ENCODE results near the gene PLSCR1. TPM values are rescaled to one million over a fixed set of nuclear protein-coding genes. Genes with fewer than 3 reads are reported as not detected.

PLSCR1 gene
- total and polyA plus RNA-seq, 9 of the 15 experiments (the other 6 are each of a cell fraction or from before 2014, with no cell fraction given): 40.6 to 122 (median 69.1) TPM

DNA sequence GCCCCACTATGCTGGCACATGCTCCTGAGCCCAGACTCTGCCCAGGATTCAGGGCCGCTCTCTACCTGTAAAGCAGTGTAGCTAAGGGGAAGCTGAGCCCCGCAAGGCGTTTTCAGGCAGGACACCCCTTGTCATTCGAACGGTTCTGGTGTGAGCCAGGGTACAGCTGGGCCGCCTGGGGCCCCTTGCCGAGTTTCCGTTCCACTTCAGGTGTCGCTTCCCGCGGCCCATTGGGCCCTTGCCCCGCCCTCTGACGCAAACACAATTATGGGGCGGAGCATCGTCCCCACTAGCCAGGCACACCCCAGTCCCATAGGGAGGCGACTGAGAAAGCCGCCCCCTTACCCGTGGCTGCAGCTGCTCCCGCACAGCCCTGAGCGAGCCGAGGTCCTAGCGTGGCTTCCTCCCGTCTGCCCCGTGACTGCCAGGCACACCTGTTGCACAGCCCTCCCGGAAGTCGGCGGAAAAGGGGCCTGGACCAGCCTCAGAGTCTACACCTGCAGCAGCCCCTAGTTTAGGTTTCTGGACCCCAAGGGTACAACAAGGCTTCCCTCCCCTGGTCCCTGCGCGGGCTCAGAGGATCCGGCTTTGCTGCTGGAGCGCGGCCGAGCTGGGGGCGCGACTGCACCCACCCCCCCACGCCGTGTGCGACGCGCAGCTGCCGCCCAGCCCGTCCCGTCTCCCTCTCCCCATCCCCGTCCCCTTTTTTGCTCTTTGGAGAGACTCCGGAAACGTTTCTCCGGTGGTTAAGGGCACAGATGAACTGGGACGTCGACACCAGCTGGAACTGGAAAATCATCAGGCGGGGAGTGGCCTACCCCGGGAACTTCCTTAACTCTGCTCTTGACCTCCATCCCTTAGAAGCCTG is 75.0 kb downstream of the PLSCR1 start, which contains the start of gene PLSCR2 (continued):
- TF ChIP-seq POLR2AphosphoS5 (IDR thresholded peaks at IDR 0.05; ENCODE audit: control insufficient read depth, insufficient read depth, low read depth, low read length) (no peak), SIX5 (IDR thresholded peaks at IDR 0.05; ENCODE audit: borderline replicate concordance in 1 of 2, insufficient read depth in 1 of 2, low read depth in 1 of 2, low read length in 2 of 2) (no peak), MTA3 (IDR thresholded peaks at IDR 0.05; ENCODE audit: borderline replicate concordance) (0 out of 2 replicates have a peak, but pooled peaks have one; percentile 48), GATAD2A (IDR thresholded peaks at IDR 0.05) (no peak), TSHZ1 (CRISPR knock-in tag; IDR thresholded peaks at IDR 0.05) (no peak), SREBF2 (CRISPR knock-in tag; IDR thresholded peaks at IDR 0.05) (no peak)
- TF ChIP-seq, protein P1, sequence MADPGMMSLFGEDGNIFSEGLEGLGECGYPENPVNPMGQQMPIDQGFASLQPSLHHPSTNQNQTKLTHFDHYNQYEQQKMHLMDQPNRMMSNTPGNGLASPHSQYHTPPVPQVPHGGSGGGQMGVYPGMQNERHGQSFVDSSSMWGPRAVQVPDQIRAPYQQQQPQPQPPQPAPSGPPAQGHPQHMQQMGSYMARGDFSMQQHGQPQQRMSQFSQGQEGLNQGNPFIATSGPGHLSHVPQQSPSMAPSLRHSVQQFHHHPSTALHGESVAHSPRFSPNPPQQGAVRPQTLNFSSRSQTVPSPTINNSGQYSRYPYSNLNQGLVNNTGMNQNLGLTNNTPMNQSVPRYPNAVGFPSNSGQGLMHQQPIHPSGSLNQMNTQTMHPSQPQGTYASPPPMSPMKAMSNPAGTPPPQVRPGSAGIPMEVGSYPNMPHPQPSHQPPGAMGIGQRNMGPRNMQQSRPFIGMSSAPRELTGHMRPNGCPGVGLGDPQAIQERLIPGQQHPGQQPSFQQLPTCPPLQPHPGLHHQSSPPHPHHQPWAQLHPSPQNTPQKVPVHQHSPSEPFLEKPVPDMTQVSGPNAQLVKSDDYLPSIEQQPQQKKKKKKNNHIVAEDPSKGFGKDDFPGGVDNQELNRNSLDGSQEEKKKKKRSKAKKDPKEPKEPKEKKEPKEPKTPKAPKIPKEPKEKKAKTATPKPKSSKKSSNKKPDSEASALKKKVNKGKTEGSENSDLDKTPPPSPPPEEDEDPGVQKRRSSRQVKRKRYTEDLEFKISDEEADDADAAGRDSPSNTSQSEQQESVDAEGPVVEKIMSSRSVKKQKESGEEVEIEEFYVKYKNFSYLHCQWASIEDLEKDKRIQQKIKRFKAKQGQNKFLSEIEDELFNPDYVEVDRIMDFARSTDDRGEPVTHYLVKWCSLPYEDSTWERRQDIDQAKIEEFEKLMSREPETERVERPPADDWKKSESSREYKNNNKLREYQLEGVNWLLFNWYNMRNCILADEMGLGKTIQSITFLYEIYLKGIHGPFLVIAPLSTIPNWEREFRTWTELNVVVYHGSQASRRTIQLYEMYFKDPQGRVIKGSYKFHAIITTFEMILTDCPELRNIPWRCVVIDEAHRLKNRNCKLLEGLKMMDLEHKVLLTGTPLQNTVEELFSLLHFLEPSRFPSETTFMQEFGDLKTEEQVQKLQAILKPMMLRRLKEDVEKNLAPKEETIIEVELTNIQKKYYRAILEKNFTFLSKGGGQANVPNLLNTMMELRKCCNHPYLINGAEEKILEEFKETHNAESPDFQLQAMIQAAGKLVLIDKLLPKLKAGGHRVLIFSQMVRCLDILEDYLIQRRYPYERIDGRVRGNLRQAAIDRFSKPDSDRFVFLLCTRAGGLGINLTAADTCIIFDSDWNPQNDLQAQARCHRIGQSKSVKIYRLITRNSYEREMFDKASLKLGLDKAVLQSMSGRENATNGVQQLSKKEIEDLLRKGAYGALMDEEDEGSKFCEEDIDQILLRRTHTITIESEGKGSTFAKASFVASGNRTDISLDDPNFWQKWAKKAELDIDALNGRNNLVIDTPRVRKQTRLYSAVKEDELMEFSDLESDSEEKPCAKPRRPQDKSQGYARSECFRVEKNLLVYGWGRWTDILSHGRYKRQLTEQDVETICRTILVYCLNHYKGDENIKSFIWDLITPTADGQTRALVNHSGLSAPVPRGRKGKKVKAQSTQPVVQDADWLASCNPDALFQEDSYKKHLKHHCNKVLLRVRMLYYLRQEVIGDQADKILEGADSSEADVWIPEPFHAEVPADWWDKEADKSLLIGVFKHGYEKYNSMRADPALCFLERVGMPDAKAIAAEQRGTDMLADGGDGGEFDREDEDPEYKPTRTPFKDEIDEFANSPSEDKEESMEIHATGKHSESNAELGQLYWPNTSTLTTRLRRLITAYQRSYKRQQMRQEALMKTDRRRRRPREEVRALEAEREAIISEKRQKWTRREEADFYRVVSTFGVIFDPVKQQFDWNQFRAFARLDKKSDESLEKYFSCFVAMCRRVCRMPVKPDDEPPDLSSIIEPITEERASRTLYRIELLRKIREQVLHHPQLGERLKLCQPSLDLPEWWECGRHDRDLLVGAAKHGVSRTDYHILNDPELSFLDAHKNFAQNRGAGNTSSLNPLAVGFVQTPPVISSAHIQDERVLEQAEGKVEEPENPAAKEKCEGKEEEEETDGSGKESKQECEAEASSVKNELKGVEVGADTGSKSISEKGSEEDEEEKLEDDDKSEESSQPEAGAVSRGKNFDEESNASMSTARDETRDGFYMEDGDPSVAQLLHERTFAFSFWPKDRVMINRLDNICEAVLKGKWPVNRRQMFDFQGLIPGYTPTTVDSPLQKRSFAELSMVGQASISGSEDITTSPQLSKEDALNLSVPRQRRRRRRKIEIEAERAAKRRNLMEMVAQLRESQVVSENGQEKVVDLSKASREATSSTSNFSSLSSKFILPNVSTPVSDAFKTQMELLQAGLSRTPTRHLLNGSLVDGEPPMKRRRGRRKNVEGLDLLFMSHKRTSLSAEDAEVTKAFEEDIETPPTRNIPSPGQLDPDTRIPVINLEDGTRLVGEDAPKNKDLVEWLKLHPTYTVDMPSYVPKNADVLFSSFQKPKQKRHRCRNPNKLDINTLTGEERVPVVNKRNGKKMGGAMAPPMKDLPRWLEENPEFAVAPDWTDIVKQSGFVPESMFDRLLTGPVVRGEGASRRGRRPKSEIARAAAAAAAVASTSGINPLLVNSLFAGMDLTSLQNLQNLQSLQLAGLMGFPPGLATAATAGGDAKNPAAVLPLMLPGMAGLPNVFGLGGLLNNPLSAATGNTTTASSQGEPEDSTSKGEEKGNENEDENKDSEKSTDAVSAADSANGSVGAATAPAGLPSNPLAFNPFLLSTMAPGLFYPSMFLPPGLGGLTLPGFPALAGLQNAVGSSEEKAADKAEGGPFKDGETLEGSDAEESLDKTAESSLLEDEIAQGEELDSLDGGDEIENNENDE (IDR thresholded peaks at IDR 0.05; ENCODE audit: low read depth, low read length): no peak
- TF ChIP-seq, protein P2, sequence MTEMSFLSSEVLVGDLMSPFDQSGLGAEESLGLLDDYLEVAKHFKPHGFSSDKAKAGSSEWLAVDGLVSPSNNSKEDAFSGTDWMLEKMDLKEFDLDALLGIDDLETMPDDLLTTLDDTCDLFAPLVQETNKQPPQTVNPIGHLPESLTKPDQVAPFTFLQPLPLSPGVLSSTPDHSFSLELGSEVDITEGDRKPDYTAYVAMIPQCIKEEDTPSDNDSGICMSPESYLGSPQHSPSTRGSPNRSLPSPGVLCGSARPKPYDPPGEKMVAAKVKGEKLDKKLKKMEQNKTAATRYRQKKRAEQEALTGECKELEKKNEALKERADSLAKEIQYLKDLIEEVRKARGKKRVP (CRISPR knock-in tag; IDR thresholded peaks at IDR 0.05): 0 out of 2 replicates have a peak, but pooled peaks have one; percentile 8

Data from K562 (cell line).